Measurements from ENCODE around the gene SPACA5. TPM values are rescaled to one million over a fixed set of nuclear protein-coding genes. Genes with fewer than 3 reads are reported as not detected.

SPACA5 gene
- total RNA-seq, 1 donor from 2014 or later: 9.6 TPM

- H3K4me2 ChIP-seq: no peak overlapping the region
- TF ChIP-seq EZH2 (IDR thresholded peaks at IDR 0.05) (no peak), EZH2phosphoT487 (IDR thresholded peaks at IDR 0.05) (no peak), CTCF (IDR thresholded peaks at IDR 0.05) (no peak)
- H3K4me1 Mint-ChIP-seq: no peaks in the 10 kb centered on the region
- H3K27me3 Mint-ChIP-seq (ENCODE audit: insufficient read depth, low read depth): peaks cover 2% of the 10 kb centered on the region
- peaks cover 18% of the 10 kb centered on the region for H3F3A ChIP-seq (ENCODE audit: low read depth)
- H3K36me3 ChIP-seq: peaks cover 16% of the 10 kb centered on the region
- H3K27me3 ChIP-seq: no peaks in the 10 kb centered on the region
- no peaks in the 10 kb centered on the region for H3K4me1 ChIP-seq
- no peak for DNase-seq (ENCODE audit: low spot score)
- no peaks in the 10 kb centered on the region for H3K79me2 ChIP-seq (ENCODE audit: low read depth)
- H3K9ac ChIP-seq: no peak overlapping the region
- no peak overlapping the region for H2AFZ ChIP-seq (replicated peaks)
- peaks cover 37% of the 10 kb centered on the region for H3K9me3 ChIP-seq (ENCODE audit: low read depth)
- H4K20me1 ChIP-seq (ENCODE audit: low read depth): no peaks in the 10 kb centered on the region
- H3K36me3 Mint-ChIP-seq: peaks cover 46% of the 10 kb centered on the region
- H3K9me3 Mint-ChIP-seq: peaks cover 73% of the 10 kb centered on the region
- no peak overlapping the region for H3K4me3 ChIP-seq
- no peak overlapping the region for H3K27ac Mint-ChIP-seq
- no peak overlapping the region for H3K4me3 Mint-ChIP-seq
- H3K27ac ChIP-seq: no peak overlapping the region
These were observed 33.6 kb upstream of the SPACA5 start for GRCh38 chrX:47973235-47973634.

- TF ChIP-seq CTCF (IDR thresholded peaks at IDR 0.05) (no peak), EZH2 (IDR thresholded peaks at IDR 0.05) (no peak), EZH2phosphoT487 (IDR thresholded peaks at IDR 0.05) (no peak)
- H3K27me3 Mint-ChIP-seq (ENCODE audit: insufficient read depth, low read depth): peaks cover 4% of the 10 kb centered on the region
- DNase-seq (ENCODE audit: low spot score): no peak
- no peaks in the 10 kb centered on the region for H3K27me3 ChIP-seq
- no peaks in the 10 kb centered on the region for H3K4me1 ChIP-seq
- H3K36me3 ChIP-seq: peaks cover 36% of the 10 kb centered on the region
- H3K79me2 ChIP-seq (ENCODE audit: low read depth): no peaks in the 10 kb centered on the region
- no peak overlapping the region for H3K4me3 ChIP-seq
- peaks cover 34% of the 10 kb centered on the region for H3K9me3 ChIP-seq (ENCODE audit: low read depth)
- peaks cover 67% of the 10 kb centered on the region for H3K36me3 Mint-ChIP-seq
- no peak overlapping the region for H3K9ac ChIP-seq
- no peaks in the 10 kb centered on the region for H4K20me1 ChIP-seq (ENCODE audit: low read depth)
- no peak overlapping the region for H3K4me2 ChIP-seq
- peaks cover 81% of the 10 kb centered on the region for H3K9me3 Mint-ChIP-seq
- no peak overlapping the region for H3K27ac ChIP-seq
- H3K4me1 Mint-ChIP-seq: no peaks in the 10 kb centered on the region
- no peak overlapping the region for H3K27ac Mint-ChIP-seq
- no peak overlapping the region for H3K4me3 Mint-ChIP-seq
- H3F3A ChIP-seq (ENCODE audit: low read depth): peaks cover 7% of the 10 kb centered on the region
- no peak overlapping the region for H2AFZ ChIP-seq (replicated peaks)
These were observed 30.3 kb upstream of the SPACA5 start for GRCh38 chrX:47976254-47977151.

- H3K36me3 Mint-ChIP-seq: peaks cover 65% of the 10 kb centered on the region
- H3K27ac Mint-ChIP-seq: no peak overlapping the region
- Histone ChIP-seq H4K20me1 (ENCODE audit: low read depth) (no peaks in the 10 kb centered on the region), H3K36me3 (no peaks in the 10 kb centered on the region), H3K4me1 (no peaks in the 10 kb centered on the region), H3K4me2 (no peak overlapping the region), H3K9ac (no peak overlapping the region), H3K9me3 (ENCODE audit: low read depth) (no peaks in the 10 kb centered on the region), H3K4me3 (no peak overlapping the region), H2AFZ (replicated peaks) (no peak overlapping the region), H3K27ac (no peak overlapping the region), H3F3A (ENCODE audit: low read depth) (no peaks in the 10 kb centered on the region), H3K27me3 (no peaks in the 10 kb centered on the region), H3K79me2 (ENCODE audit: low read depth) (no peaks in the 10 kb centered on the region)
- H3K4me3 Mint-ChIP-seq: no peak overlapping the region
- TF ChIP-seq EZH2phosphoT487 (IDR thresholded peaks at IDR 0.05) (no peak), CTCF (IDR thresholded peaks at IDR 0.05) (no peak), EZH2 (IDR thresholded peaks at IDR 0.05) (no peak)
- H3K9me3 Mint-ChIP-seq: peaks cover 54% of the 10 kb centered on the region
- DNase-seq (ENCODE audit: low spot score): no peak
- H3K4me1 Mint-ChIP-seq: no peaks in the 10 kb centered on the region
- peaks cover 6% of the 10 kb centered on the region for H3K27me3 Mint-ChIP-seq (ENCODE audit: insufficient read depth, low read depth)
These were observed 15.3 kb upstream of the SPACA5 start for GRCh38 chrX:47991263-47992094.
